IPS-18c (cell line): ENCODE results near the gene SCUBE1.

Experiments
- H3K4me3 ChIP-seq: 2 replicates; pipeline ENCODE4 v1.7.0; 2013; ENCODE audit warnings: low read depth, mild to moderate bottlenecking, low read length, moderate library complexity; ENCODE audit not compliant: insufficient read depth
- H3K9me3 ChIP-seq: one replicate; pipeline ENCODE4 v1.6.1; 2013; ENCODE audit warnings: mild to moderate bottlenecking, low read length, moderate library complexity; ENCODE audit not compliant: control insufficient read depth, insufficient read depth

Gene SCUBE1

DNA sequence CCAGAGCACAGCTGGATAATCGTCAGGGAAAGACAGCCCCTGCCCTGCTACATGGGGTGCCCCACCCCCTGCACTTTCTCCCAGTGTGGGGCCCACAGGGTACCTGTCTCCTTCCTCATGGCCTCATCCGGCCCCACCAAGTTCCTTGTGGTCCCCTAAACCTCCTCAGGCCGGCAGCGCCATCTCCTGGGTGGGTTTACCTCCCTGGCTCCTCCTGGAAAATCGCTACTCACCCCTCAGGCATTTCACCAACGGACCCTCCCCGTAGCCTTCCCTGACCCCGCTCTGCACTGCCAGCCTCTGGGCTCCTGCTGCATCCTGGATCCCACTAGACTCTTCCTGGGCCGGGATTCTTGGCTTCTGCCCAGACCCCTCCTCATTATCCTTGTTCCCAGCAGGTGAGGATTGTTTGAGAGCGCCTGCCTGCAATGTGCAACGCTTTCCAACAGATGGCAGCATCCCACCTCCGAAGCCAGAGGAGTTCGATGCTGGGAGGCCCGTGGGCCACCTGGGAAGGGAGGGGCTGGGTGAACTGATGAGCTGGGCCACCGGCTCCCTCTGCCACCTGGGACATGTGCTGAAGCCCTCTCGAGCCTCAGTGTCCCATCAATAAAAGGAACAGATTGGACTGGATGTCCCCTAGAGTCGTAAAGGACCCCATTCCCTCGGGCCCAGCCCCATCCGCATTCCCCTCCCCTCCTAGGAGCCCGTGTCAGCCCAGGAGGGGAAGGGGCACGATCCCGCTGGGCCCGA, 112.0 kb downstream of the SCUBE1 start:
- Histone ChIP-seq H3K9me3 (no peaks in the 10 kb centered on the region), H3K4me3 (peak overlapping the region; percentile 6; the same call in 1 of the 2 replicates)

GRCh38 chr22:43230571-43230970, 112.6 kb downstream of the SCUBE1 start:
- Histone ChIP-seq H3K9me3 (no peaks in the 10 kb centered on the region), H3K4me3 (no peak overlapping the region)

- Histone ChIP-seq H3K9me3 (no peaks in the 10 kb centered on the region), H3K4me3 (no peak overlapping the region)
Observed at GRCh38 chr22:43228863-43229262, 114.3 kb downstream of the SCUBE1 start.

DNA sequence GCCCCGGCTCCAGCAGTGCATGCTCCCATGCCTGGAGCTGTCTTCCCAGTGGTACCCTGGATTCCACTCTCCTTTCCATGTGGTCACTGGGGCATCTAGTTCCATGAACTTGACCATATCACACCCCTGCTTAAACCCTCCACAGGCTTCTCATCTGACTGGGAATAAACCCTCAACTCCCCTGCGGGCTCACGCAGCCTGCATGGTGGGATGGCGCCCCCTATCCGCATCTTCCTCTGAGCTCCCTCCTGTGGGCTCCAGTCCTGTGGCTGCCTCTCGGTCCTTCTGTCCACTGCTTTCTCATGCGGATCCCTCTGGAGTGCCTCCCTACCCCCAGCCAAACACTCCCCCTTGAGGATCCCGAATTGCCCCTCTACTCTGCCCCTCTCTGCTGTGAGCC, 114.8 kb downstream of the SCUBE1 start:
- Histone ChIP-seq H3K9me3 (no peaks in the 10 kb centered on the region), H3K4me3 (no peak overlapping the region)

DNA sequence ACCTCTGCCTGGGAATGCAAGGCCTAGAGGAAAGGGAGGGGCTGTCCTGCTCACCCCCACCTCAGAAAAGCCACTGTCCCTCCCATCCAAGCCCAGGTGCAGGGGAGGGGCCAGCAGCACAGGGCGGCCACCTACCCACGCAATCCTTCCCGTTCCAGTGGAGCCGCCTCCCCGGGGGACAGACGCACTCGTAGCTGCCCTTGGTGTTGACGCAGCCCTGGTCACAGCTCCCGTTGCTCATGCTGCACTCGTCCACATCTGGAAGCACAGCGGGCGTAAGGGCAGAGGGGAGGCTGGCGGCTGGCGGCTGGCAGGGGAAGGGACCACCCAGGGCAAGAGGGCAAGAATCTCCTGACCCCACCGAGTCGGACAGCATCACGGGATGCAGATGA, 115.9 kb downstream of the SCUBE1 start:
- H3K9me3 ChIP-seq: no peaks in the 10 kb centered on the region
- H3K4me3 ChIP-seq: no peak overlapping the region

GRCh38 chr22:43226377-43227238, 116.6 kb downstream of the SCUBE1 start:
- Histone ChIP-seq H3K4me3 (peak overlapping the region; percentile 9; the same call in 1 of the 2 replicates), H3K9me3 (no peaks in the 10 kb centered on the region)

DNA sequence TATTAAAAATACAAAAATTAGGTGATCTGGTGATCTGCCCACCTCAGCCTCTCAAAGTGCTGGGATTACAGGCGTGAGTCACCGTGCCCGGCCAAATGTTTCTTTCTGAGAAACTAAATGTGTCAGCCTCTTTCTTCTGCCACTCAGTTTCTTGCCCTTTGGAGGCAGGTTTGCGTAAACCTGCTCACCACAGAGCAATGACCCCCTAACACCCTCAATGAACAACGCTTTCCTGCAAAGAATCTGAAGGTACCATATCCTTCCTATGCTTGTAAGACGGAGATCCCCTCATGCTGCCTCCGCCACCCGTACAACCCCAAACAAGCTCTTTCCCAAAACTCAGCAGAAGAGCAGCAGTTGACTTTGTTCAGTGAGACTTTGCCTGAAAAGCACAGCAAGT, 117.6 kb downstream of the SCUBE1 start:
- no peak overlapping the region for H3K4me3 ChIP-seq
- no peaks in the 10 kb centered on the region for H3K9me3 ChIP-seq

DNA sequence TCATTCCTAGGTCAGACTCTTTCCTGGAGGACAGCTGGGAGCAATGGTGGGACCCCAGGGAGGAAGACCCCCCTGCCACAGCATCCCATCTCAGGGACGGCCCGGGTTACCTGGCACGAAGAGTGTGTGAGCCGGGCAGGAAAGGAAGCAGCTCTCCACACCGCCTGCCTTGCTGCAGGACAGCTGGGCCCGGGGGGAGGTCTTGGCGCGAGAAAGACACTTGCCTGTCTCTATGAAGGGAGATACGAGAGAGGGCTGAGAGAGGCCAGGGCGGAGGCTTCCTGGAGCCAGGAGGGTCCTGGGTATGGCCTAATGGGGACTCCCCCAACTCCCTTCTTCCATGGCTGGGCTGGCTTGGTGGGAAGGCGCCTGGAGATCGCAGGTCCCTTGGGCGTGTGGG, 120.2 kb downstream of the SCUBE1 start:
- no peaks in the 10 kb centered on the region for H3K9me3 ChIP-seq
- no peak overlapping the region for H3K4me3 ChIP-seq

- Histone ChIP-seq H3K9me3 (no peaks in the 10 kb centered on the region), H3K4me3 (no peak overlapping the region)
Observed at GRCh38 chr22:43222262-43222661, 120.9 kb downstream of the SCUBE1 start.

- no peak overlapping the region for H3K4me3 ChIP-seq
- H3K9me3 ChIP-seq: no peaks in the 10 kb centered on the region
Observed at GRCh38 chr22:43220625-43221380, 122.4 kb downstream of the SCUBE1 start.

- Histone ChIP-seq H3K9me3 (no peaks in the 10 kb centered on the region), H3K4me3 (no peak overlapping the region)
Observed at GRCh38 chr22:43218786-43219185, 124.4 kb downstream of the SCUBE1 start.

DNA sequence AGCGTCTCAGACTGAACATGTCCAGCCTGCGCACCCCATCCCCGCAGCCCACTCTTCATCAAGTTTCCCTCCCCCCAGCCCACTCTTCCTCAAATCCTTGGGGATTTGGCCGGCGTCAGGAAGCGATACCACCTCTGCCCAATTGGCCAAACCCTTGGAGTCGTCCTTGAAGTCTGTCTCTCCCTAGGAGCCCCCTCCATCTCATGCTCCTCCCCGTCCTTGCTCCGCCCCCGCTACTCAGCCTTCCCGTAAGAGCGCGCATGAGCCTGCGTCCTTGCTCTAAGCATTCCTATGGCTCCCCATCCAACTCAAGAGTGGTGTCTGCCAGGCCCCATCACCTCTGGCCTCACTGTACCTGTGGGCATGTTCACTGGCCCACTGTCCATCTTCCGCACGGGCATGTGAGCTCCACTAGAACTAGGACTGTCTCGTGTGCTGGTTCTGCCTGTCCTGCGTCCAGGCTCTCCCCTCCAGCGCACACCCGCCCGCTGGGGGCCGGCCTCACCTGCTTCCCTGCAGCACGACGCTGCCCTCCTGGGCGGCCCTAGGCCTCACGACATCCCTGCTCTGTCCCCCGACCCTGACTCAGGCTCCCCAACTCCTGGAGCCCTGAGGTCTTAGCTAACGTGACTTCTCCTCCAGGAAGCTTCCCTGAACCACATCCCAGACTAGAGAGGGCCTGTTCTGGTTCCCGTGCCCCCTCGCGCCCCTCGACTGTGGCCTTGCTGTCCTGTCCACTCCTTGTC, 125.7 kb downstream of the SCUBE1 start:
- Histone ChIP-seq H3K4me3 (no peak overlapping the region), H3K9me3 (no peaks in the 10 kb centered on the region)

DNA sequence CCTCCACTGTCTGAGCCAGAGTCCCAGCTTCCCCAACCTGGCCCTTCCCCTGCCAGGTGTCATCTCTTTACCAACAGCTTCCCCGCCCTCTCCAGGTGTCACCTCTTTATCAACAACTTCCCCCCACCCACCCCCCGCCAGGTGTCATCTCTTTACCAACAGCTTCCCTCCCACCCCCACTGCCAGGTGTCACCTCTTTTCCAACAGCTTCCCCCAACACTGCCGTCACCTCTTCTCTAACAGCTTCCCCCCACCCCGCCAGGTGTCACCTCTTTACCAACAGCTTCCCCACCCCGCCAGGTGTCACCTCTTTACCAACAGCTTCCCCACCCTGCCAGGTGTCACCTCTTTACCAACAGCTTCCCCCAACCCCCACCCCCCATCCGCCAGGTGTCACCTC, 126.4 kb downstream of the SCUBE1 start:
- Histone ChIP-seq H3K9me3 (no peaks in the 10 kb centered on the region), H3K4me3 (no peak overlapping the region)

- H3K9me3 ChIP-seq: no peaks in the 10 kb centered on the region
- H3K4me3 ChIP-seq: no peak overlapping the region
Observed at GRCh38 chr22:43213962-43214361, 129.2 kb downstream of the SCUBE1 start.

GRCh38 chr22:43213051-43213450, 130.1 kb downstream of the SCUBE1 start:
- H3K4me3 ChIP-seq: no peak overlapping the region
- no peaks in the 10 kb centered on the region for H3K9me3 ChIP-seq

GRCh38 chr22:43212434-43212952, 130.7 kb downstream of the SCUBE1 start:
- Histone ChIP-seq H3K9me3 (no peaks in the 10 kb centered on the region), H3K4me3 (no peak overlapping the region)

DNA sequence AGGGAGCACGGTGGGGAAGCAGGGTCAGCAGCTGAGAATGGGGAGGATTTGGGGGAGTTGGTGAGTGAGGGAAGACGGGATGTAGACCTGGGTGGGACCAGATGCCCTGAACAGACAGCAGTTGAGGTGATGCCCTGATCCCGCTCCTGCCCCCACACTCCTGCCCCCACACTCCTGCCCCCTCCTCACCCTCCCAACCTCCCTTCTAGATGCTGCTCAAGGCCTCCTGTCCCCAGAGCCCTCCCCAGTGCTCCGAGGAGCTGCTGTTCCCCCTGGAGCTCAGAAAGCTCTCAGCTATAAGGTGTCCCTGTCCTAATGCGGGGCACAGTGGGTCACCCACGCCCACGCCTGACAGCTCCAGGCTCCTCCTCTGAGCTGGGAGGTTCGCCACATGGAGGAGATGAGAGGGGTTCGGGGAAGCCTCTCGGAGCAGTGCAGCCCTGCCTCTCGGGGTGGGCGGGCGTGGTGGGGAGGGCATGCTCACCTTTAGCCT, 131.2 kb downstream of the SCUBE1 start:
- no peak overlapping the region for H3K4me3 ChIP-seq
- no peaks in the 10 kb centered on the region for H3K9me3 ChIP-seq
